GM23338 (cell line): ENCODE data around the gene SERAC1. TPM values are rescaled to one million over a fixed set of nuclear protein-coding genes. Genes with fewer than 3 reads are reported as not detected.

Experiments used
- ATAC-seq: fragments of 200-7000 bp; cut with Tn5 transposase; 3 replicates; pipeline ENCODE4 v1.9.1; 2020
- DNase-seq: peaks from one replicate; pipeline ENCODE4 v3.0.0-alpha.2; 2015; ENCODE audit warnings: low spot score
- H2AFZ ChIP-seq: fragments of 200-600 bp; sonication (generic); 2 replicates; pipeline ENCODE4 v1.8.0; 2016; ENCODE audit warnings: antibody characterized with exemption, mild to moderate bottlenecking, moderate library complexity
- H3F3A ChIP-seq: fragments of 200-600 bp; sonication (generic); replicated peaks from 2 replicates; pipeline ENCODE4 v1.8.0; 2017; ENCODE audit warnings: antibody characterized with exemption, mixed run types, low read depth
- H3K27ac ChIP-seq: fragments of 200-600 bp; sonication (generic); 2 replicates; pipeline ENCODE4 v1.6.1; 2016; ENCODE audit warnings: low read depth
- H3K27me3 ChIP-seq: fragments of 200-600 bp; sonication (generic); 2 replicates; pipeline ENCODE4 v1.8.0; 2016; ENCODE audit warnings: mild to moderate bottlenecking, mixed run types, moderate library complexity; ENCODE audit not compliant: insufficient read depth
- H3K36me3 ChIP-seq: fragments of 200-600 bp; sonication (generic); 2 replicates; pipeline ENCODE4 v1.8.0; 2016; ENCODE audit warnings: mild to moderate bottlenecking; ENCODE audit not compliant: insufficient read depth
- H3K4me1 ChIP-seq: fragments of 200-600 bp; sonication (generic); 2 replicates; pipeline ENCODE4 v1.8.0; 2016; ENCODE audit warnings: mild to moderate bottlenecking, moderate library complexity; ENCODE audit not compliant: insufficient read depth
- H3K4me2 ChIP-seq: fragments of 200-600 bp; sonication (generic); 2 replicates; pipeline ENCODE4 v1.7.1; 2017; ENCODE audit warnings: mixed run types
- H3K4me3 ChIP-seq: fragments of 200-600 bp; sonication (generic); 2 replicates; pipeline ENCODE4 v1.6.1; 2016; ENCODE audit warnings: mixed run types
- H3K79me2 ChIP-seq: fragments of 200-600 bp; sonication (generic); replicated peaks from 2 replicates; pipeline ENCODE4 v1.8.0; 2017; ENCODE audit warnings: mild to moderate bottlenecking; ENCODE audit not compliant: insufficient read depth
- H3K9me2 ChIP-seq: fragments of 200-600 bp; sonication (generic); 2 replicates; pipeline ENCODE4 v1.8.0; 2017; ENCODE audit not compliant: insufficient read depth
- H4K20me1 ChIP-seq: fragments of 200-600 bp; sonication (generic); replicated peaks from 2 replicates; pipeline ENCODE4 v1.8.0; 2017; ENCODE audit warnings: mild to moderate bottlenecking; ENCODE audit not compliant: insufficient read depth
- H3K27ac Mint-ChIP-seq: 2 replicates; pipeline ENCODE4 v1.8.0; 2020; ENCODE audit warnings: inconsistent platforms, mild to moderate bottlenecking, moderate library complexity, mixed read lengths
- H3K27me3 Mint-ChIP-seq: 3 replicates; pipeline ENCODE4 v1.8.0; 2022; ENCODE audit warnings: low read depth, mild to moderate bottlenecking, moderate library complexity, mixed read lengths, inconsistent platforms; ENCODE audit not compliant: insufficient read depth, poor library complexity
- H3K36me3 Mint-ChIP-seq: 3 replicates; pipeline ENCODE4 v1.8.0; 2021; ENCODE audit warnings: low read depth, mild to moderate bottlenecking, inconsistent platforms, moderate library complexity, mixed read lengths
- H3K4me1 Mint-ChIP-seq: 3 replicates; pipeline ENCODE4 v1.8.0; 2020; ENCODE audit warnings: mild to moderate bottlenecking, inconsistent platforms, mixed read lengths
- H3K4me3 Mint-ChIP-seq: 3 replicates; pipeline ENCODE4 v1.8.0; 2021; ENCODE audit warnings: moderate library complexity, mild to moderate bottlenecking, inconsistent platforms, mixed read lengths
- H3K9me3 Mint-ChIP-seq: 3 replicates; pipeline ENCODE4 v1.8.0; 2020; ENCODE audit warnings: moderate library complexity, mild to moderate bottlenecking, inconsistent platforms, mixed read lengths
- CREB1 ChIP-seq: fragments of 250-450 bp; sonication (Bioruptor Pico); IDR thresholded peaks from 2 replicates; pipeline ENCODE4 v1.5.0; 2020; ENCODE audit warnings: low read depth, mild to moderate bottlenecking, moderate library complexity
- CTCF ChIP-seq, 2 experiments: fragments of 200-600 bp in 1 of 2; sonication (generic) in 1 of 2; conservative IDR thresholded peaks; 2 replicates each; pipeline versions ENCODE4 v1.5.1 to v1.6.1; 2016 to 2017; ENCODE audit warnings: antibody characterized with exemption in 2 of 2, low read depth in 2 of 2, mild to moderate bottlenecking in 2 of 2, moderate library complexity in 1 of 2
- EZH2 ChIP-seq: fragments of 200-600 bp; sonication (generic); IDR thresholded peaks from one replicate; pipeline ENCODE4 v1.8.0; 2017; ENCODE audit warnings: antibody characterized with exemption, mild to moderate bottlenecking, low read depth; ENCODE audit not compliant: unreplicated experiment
- EZH2phosphoT487 ChIP-seq: fragments of 200-600 bp; sonication (generic); IDR thresholded peaks from one replicate; pipeline ENCODE4 v1.8.1; 2018; ENCODE audit warnings: antibody characterized with exemption; ENCODE audit not compliant: unreplicated experiment
- JUNB ChIP-seq: IDR thresholded peaks from one replicate; pipeline ENCODE4 v1.6.1; 2016; ENCODE audit warnings: antibody characterized with exemption; ENCODE audit not compliant: unreplicated experiment
- NANOG ChIP-seq: IDR thresholded peaks from 2 replicates; pipeline ENCODE4 v1.6.1; 2016; ENCODE audit warnings: antibody characterized with exemption, borderline replicate concordance
- REST ChIP-seq: IDR thresholded peaks from one replicate; pipeline ENCODE4 v1.6.1; 2018; ENCODE audit warnings: antibody characterized with exemption; ENCODE audit not compliant: unreplicated experiment
- STAT1 ChIP-seq: IDR thresholded peaks from one replicate; pipeline ENCODE4 v1.6.1; 2016; ENCODE audit warnings: antibody characterized with exemption; ENCODE audit not compliant: unreplicated experiment
- ZNF114 ChIP-seq: fragments of 250-450 bp; sonication (Bioruptor Pico); IDR thresholded peaks from 2 replicates; pipeline ENCODE4 v1.5.0; 2020; ENCODE audit warnings: mild to moderate bottlenecking, moderate library complexity
- polyA plus RNA-seq: library from polyadenylated mRNA; unstranded; fragments of >200 nt; fragmentation: Nextera tagmentation; extraction: Ambion mirVana; gene quantifications from 2 replicates; pipeline ENCODE4 v1.2.1, GENCODE V29; 2016
- total RNA-seq: library from RNA; depleted of rRNA; stranded (reverse); fragments of >200 nt; shearing (Covaris generic); gene quantifications from 2 replicates; pipeline ENCODE4 v1.2.3, GENCODE V29; 2014
- TF ChIP-seq, protein P1 (sequence below): fragments of 250-450 bp; sonication (Bioruptor Pico); IDR thresholded peaks from 2 replicates; pipeline ENCODE4 v1.5.0; 2020; ENCODE audit warnings: mild to moderate bottlenecking, moderate library complexity
- TF ChIP-seq, protein P2 (sequence below): IDR thresholded peaks from 2 replicates; pipeline ENCODE4 v1.6.1; 2016; ENCODE audit warnings: antibody characterized with exemption

The SERAC1 gene
- total and polyA plus RNA-seq, 2 experiments from 2014 or later = 5.1 to 8.4 TPM

- DNase-seq = no peak
- Histone ChIP-seq H3K9me2 (no peaks in the 10 kb centered on the region), H2AFZ (no peak overlapping the region), H3K27ac (no peak overlapping the region), H3K27me3 (no peaks in the 10 kb centered on the region), H4K20me1 (no peaks in the 10 kb centered on the region), H3K4me3 (no peak overlapping the region), H3F3A (no peaks in the 10 kb centered on the region), H3K79me2 (no peaks in the 10 kb centered on the region), H3K4me2 (no peak overlapping the region), H3K36me3 (0 out of 2 replicates have a peak, but pooled peaks cover 4% of the 10 kb centered on the region), H3K4me1 (no peaks in the 10 kb centered on the region)
- no peak for ATAC-seq
- H3K9me3 Mint-ChIP-seq = no peaks in the 10 kb centered on the region; the same call in 2 of the 3 replicates
- H3K27ac Mint-ChIP-seq = no peak overlapping the region
- H3K36me3 Mint-ChIP-seq = peaks cover 3% of the 10 kb centered on the region; the same call in 2 of the 3 replicates
- peaks cover 1% of the 10 kb centered on the region for H3K27me3 Mint-ChIP-seq
- no peak overlapping the region for H3K4me3 Mint-ChIP-seq
- H3K4me1 Mint-ChIP-seq = peaks cover 2% of the 10 kb centered on the region; the same call in 2 of the 3 replicates
- TF ChIP-seq ZNF114 (no peak), EZH2phosphoT487 (no peak), CTCF (conservative IDR thresholded peaks at IDR 0.05; ENCODE audit: low read depth in 2 of 2) (no peak), REST (no peak), EZH2 (no peak), JUNB (no peak), CREB1 (CRISPR knock-in tag) (no peak), NANOG (no peak), STAT1 (no peak)
- TF ChIP-seq, protein P1, sequence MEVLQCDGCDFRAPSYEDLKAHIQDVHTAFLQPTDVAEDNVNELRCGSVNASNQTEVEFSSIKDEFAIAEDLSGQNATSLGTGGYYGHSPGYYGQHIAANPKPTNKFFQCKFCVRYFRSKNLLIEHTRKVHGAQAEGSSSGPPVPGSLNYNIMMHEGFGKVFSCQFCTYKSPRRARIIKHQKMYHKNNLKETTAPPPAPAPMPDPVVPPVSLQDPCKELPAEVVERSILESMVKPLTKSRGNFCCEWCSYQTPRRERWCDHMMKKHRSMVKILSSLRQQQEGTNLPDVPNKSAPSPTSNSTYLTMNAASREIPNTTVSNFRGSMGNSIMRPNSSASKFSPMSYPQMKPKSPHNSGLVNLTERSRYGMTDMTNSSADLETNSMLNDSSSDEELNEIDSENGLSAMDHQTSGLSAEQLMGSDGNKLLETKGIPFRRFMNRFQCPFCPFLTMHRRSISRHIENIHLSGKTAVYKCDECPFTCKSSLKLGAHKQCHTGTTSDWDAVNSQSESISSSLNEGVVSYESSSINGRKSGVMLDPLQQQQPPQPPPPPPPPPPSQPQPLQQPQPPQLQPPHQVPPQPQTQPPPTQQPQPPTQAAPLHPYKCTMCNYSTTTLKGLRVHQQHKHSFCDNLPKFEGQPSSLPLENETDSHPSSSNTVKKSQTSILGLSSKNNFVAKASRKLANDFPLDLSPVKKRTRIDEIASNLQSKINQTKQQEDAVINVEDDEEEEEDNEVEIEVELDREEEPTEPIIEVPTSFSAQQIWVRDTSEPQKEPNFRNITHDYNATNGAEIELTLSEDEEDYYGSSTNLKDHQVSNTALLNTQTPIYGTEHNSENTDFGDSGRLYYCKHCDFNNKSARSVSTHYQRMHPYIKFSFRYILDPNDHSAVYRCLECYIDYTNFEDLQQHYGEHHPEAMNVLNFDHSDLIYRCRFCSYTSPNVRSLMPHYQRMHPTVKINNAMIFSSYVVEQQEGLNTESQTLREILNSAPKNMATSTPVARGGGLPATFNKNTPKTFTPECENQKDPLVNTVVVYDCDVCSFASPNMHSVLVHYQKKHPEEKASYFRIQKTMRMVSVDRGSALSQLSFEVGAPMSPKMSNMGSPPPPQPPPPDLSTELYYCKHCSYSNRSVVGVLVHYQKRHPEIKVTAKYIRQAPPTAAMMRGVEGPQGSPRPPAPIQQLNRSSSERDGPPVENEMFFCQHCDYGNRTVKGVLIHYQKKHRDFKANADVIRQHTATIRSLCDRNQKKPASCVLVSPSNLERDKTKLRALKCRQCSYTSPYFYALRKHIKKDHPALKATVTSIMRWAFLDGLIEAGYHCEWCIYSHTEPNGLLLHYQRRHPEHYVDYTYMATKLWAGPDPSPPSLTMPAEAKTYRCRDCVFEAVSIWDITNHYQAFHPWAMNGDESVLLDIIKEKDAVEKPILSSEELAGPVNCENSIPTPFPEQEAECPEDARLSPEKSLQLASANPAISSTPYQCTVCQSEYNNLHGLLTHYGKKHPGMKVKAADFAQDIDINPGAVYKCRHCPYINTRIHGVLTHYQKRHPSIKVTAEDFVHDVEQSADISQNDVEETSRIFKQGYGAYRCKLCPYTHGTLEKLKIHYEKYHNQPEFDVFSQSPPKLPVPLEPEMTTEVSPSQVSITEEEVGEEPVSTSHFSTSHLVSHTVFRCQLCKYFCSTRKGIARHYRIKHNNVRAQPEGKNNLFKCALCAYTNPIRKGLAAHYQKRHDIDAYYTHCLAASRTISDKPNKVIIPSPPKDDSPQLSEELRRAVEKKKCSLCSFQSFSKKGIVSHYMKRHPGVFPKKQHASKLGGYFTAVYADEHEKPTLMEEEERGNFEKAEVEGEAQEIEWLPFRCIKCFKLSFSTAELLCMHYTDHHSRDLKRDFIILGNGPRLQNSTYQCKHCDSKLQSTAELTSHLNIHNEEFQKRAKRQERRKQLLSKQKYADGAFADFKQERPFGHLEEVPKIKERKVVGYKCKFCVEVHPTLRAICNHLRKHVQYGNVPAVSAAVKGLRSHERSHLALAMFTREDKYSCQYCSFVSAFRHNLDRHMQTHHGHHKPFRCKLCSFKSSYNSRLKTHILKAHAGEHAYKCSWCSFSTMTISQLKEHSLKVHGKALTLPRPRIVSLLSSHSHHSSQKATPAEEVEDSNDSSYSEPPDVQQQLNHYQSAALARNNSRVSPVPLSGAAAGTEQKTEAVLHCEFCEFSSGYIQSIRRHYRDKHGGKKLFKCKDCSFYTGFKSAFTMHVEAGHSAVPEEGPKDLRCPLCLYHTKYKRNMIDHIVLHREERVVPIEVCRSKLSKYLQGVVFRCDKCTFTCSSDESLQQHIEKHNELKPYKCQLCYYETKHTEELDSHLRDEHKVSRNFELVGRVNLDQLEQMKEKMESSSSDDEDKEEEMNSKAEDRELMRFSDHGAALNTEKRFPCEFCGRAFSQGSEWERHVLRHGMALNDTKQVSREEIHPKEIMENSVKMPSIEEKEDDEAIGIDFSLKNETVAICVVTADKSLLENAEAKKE = no peak
- TF ChIP-seq, protein P2, sequence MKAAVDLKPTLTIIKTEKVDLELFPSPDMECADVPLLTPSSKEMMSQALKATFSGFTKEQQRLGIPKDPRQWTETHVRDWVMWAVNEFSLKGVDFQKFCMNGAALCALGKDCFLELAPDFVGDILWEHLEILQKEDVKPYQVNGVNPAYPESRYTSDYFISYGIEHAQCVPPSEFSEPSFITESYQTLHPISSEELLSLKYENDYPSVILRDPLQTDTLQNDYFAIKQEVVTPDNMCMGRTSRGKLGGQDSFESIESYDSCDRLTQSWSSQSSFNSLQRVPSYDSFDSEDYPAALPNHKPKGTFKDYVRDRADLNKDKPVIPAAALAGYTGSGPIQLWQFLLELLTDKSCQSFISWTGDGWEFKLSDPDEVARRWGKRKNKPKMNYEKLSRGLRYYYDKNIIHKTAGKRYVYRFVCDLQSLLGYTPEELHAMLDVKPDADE = no peak
These were observed 46.7 kb downstream of the SERAC1 start for GRCh38 chr6:158121335-158121734.
